B cell (primary cell): ENCODE measurements around the gene MUC13. TPM values are rescaled to one million over a fixed set of nuclear protein-coding genes. Genes with fewer than 3 reads are reported as not detected.

Experiments used
- ATAC-seq: fragments of 200-7000 bp; cut with Tn5 transposase; one replicate; pipeline ENCODE4 v1.10.0; 2021; ENCODE audit warnings: low read depth, mild to moderate bottlenecking, moderate number of reproducible peaks, moderate library complexity
- CTCF ChIA-PET: fragments of 350-600 bp; sonication (Branson Sonifier 250); formaldehyde crosslinking; loops from one replicate; lab custom pipeline; 2021; ENCODE audit warnings: antibody characterized with exemption, inconsistent platforms; lab: Charles Lee
- POLR2A ChIA-PET: fragments of 350-600 bp; sonication (Branson Sonifier 250); formaldehyde crosslinking; loops from one replicate; lab custom pipeline; 2021; ENCODE audit warnings: antibody characterized with exemption; lab: Charles Lee
- DNase-seq: peaks from one replicate; pipeline ENCODE4 v3.0.0; 2013
- H2AFZ ChIP-seq: 2 replicates; pipeline ENCODE4 v1.6.1; 2012; ENCODE audit warnings: mild to moderate bottlenecking, low read depth, low read length; ENCODE audit not compliant: insufficient read depth, poor library complexity, severe bottlenecking
- H3K27ac ChIP-seq, 2 donors: 1 replicate in 1 of 2; 2 replicates in 1 of 2; pipeline ENCODE4 v1.5.1; 2012 to 2013; ENCODE audit warnings: low read length in 2 of 2, mild to moderate bottlenecking in 2 of 2, moderate library complexity in 1 of 2
- H3K27me3 ChIP-seq, 4 experiments: fragments of 200-600 bp in 1 of 4; sonication (generic) in 1 of 4; replicated peaks in 1 of 4; 1 replicate in 2 of 4; 2 replicates in 2 of 4; pipeline versions ENCODE4 v1.6.1 to v1.7.0; 2013 to 2016; ENCODE audit warnings: low read length in 3 of 4, mild to moderate bottlenecking in 2 of 4, mixed read lengths in 1 of 4, moderate library complexity in 1 of 4; ENCODE audit not compliant: insufficient read depth in 4 of 4, control insufficient read depth in 3 of 4; ENCODE audit errors: control extremely low read depth in 1 of 4
- H3K36me3 ChIP-seq, 2 experiments: replicated peaks in 1 of 2; 1 replicate in 1 of 2; 2 replicates in 1 of 2; pipeline versions ENCODE4 v1.6.1 to v1.7.1; 2013; ENCODE audit warnings: low read length in 1 of 2; ENCODE audit not compliant: insufficient read depth in 2 of 2, control insufficient read depth in 1 of 2; ENCODE audit errors: control extremely low read depth in 1 of 2, extremely low read depth in 1 of 2
- H3K4me1 ChIP-seq, 2 donors: fragments of 200-600 bp in 1 of 2; sonication (generic) in 1 of 2; 1 replicate in 1 of 2; 2 replicates in 1 of 2; pipeline versions ENCODE4 v1.5.1 to v1.6.1; 2013 to 2017; ENCODE audit warnings: low read length in 2 of 2; ENCODE audit not compliant: control insufficient read depth in 2 of 2, insufficient read depth in 2 of 2
- H3K4me2 ChIP-seq: replicated peaks from 2 replicates; pipeline ENCODE3; 2012; ENCODE audit warnings: mild to moderate bottlenecking, low read depth, low read length; ENCODE audit not compliant: poor library complexity, severe bottlenecking
- H3K4me3 ChIP-seq, 5 experiments: fragments of 200-600 bp in 1 of 5; sonication (generic) in 1 of 5; 1 replicate in 3 of 5; 2 replicates in 2 of 5; pipeline versions ENCODE4 v1.5.1 to v1.7.0; 2011 to 2016; ENCODE audit warnings: low read length in 4 of 5, mild to moderate bottlenecking in 4 of 5, low read depth in 2 of 5, control low read depth in 1 of 5, moderate library complexity in 1 of 5; ENCODE audit not compliant: insufficient read depth in 1 of 5; ENCODE audit errors: control extremely low read depth in 1 of 5, extremely low read depth in 1 of 5
- H3K79me2 ChIP-seq: fragments of 200-600 bp; sonication (generic); one replicate; pipeline ENCODE4 v1.6.0; 2016; ENCODE audit warnings: low read length; ENCODE audit not compliant: control insufficient read depth, insufficient read depth
- H3K9ac ChIP-seq: fragments of 200-600 bp; sonication (generic); 2 replicates; pipeline ENCODE4 v1.6.1; 2017; ENCODE audit warnings: mild to moderate bottlenecking, low read length, moderate library complexity
- H3K9me3 ChIP-seq, 3 donors: one replicate each; pipeline versions ENCODE4 v1.6.1 to v1.7.1; 2013; ENCODE audit warnings: low read length in 2 of 3; ENCODE audit not compliant: control insufficient read depth in 2 of 3, insufficient read depth in 1 of 3; ENCODE audit errors: control extremely low read depth in 1 of 3
- H4K20me1 ChIP-seq: 2 replicates; pipeline ENCODE4 v1.6.0; 2012; ENCODE audit warnings: mild to moderate bottlenecking, low read length; ENCODE audit not compliant: insufficient read depth, control insufficient read depth, poor library complexity, severe bottlenecking
- H3K27ac Mint-ChIP-seq: one replicate; pipeline ENCODE4 v1.8.0; 2021; ENCODE audit warnings: mixed read lengths
- H3K27me3 Mint-ChIP-seq: one replicate; pipeline ENCODE4 v1.8.0; 2021; ENCODE audit warnings: mixed read lengths
- H3K4me1 Mint-ChIP-seq: one replicate; pipeline ENCODE4 v1.8.0; 2021; ENCODE audit warnings: mixed read lengths
- H3K4me3 Mint-ChIP-seq: one replicate; pipeline ENCODE4 v1.8.0; 2021; ENCODE audit warnings: mixed read lengths
- H3K9me3 Mint-ChIP-seq: one replicate; pipeline ENCODE4 v1.8.0; 2022; ENCODE audit warnings: mixed read lengths; ENCODE audit not compliant: insufficient read depth
- EZH2 ChIP-seq: IDR thresholded peaks from 2 replicates; pipeline ENCODE4 v1.6.1; 2012; ENCODE audit warnings: borderline replicate concordance, low read depth, mild to moderate bottlenecking, moderate library complexity, low read length; ENCODE audit not compliant: insufficient read depth, poor library complexity, severe bottlenecking
- WGBS: methylation state at CpG from one replicate; pipeline ENCODE4 v1.1.5; 2013; ENCODE audit warnings: missing lambda C conversion rate; ENCODE audit not compliant: insufficient coverage; 5-methylcytosine and 5-hydroxymethylcytosine counted together
- intact Hi-C: fragments of 100-400 bp; cut with micrococcal nuclease; formaldehyde crosslinking; loops from one replicate; pipeline ENCODE4 v1.10.0; 2022
- polyA plus RNA-seq: library from polyadenylated mRNA; depleted of rRNA; stranded (reverse); fragments of >200 nt; gene quantifications from 2 replicates; pipeline ENCODE4 v1.2.3, GENCODE V29; 2012
- total RNA-seq, 2 donors: library from RNA; stranded (reverse); fragments of 120-200 nt in 1 of 2; gene quantifications; 1 replicate in 1 of 2; 2 replicates in 1 of 2; pipeline versions ENCODE4 v1.2.3 to v1.2.4, GENCODE V29; 2013 to 2022
- TF ChIP-seq, protein P1 (sequence below): fragments of 200-600 bp; IDR thresholded peaks from one replicate; pipeline ENCODE4 v1.8.0; 2022; ENCODE audit warnings: antibody characterized with exemption, mild to moderate bottlenecking

Gene MUC13
- total and polyA plus RNA-seq, 2 donors (not counting 1 experiment from before 2014, with no cell fraction given), result not detected

DNA sequence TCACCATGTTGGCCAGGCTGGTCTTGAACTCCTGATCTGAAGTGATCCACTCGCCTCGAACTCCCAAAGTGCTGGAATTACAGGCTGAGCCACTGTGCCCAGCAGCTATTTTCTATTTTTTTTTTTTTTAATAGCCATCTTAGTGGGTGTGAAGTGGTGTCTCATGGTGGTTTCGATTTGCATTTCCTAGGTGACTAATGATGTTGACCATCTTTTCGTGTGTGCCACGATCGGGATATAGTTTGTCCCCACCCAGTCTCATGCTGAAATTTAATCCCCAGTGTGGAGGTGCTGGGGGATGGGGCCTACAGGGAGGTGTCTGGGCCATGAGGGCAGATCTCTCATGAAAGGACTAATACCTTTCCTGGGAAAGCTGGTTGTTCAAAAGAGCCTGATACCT lies 41.8 kb upstream of the MUC13 start:
- Histone ChIP-seq H3K9me3 (no peaks in the 10 kb centered on the region), H3K36me3 (peaks cover 0 to 9% of the 10 kb centered on the region in 2 experiments), H3K27me3 (no peaks in the 10 kb centered on the region), H4K20me1 (no peaks in the 10 kb centered on the region), H3K4me2 (no peak overlapping the region), H3K79me2 (no peaks in the 10 kb centered on the region), H3K9ac (no peak overlapping the region), H3K4me3 (no peak overlapping the region), H3K27ac (no peak overlapping the region), H3K4me1 (no peaks in the 10 kb centered on the region), H2AFZ (no peak overlapping the region)
- ATAC-seq (no peak), DNase-seq (no peak)
- H3K27me3 Mint-ChIP-seq, result no peaks in the 10 kb centered on the region
- 100% methylated on average over 1 of the region's 6 CpGs for WGBS
- no peaks in the 10 kb centered on the region for H3K9me3 Mint-ChIP-seq
- intact Hi-C loops, result no loop called here
- ChIA-PET CTCF (no interaction called here), POLR2A (no interaction called here)
- H3K4me3 Mint-ChIP-seq, result no peak overlapping the region
- H3K27ac Mint-ChIP-seq, result no peak overlapping the region
- H3K4me1 Mint-ChIP-seq, result no peaks in the 10 kb centered on the region
- TF ChIP-seq, protein P1, sequence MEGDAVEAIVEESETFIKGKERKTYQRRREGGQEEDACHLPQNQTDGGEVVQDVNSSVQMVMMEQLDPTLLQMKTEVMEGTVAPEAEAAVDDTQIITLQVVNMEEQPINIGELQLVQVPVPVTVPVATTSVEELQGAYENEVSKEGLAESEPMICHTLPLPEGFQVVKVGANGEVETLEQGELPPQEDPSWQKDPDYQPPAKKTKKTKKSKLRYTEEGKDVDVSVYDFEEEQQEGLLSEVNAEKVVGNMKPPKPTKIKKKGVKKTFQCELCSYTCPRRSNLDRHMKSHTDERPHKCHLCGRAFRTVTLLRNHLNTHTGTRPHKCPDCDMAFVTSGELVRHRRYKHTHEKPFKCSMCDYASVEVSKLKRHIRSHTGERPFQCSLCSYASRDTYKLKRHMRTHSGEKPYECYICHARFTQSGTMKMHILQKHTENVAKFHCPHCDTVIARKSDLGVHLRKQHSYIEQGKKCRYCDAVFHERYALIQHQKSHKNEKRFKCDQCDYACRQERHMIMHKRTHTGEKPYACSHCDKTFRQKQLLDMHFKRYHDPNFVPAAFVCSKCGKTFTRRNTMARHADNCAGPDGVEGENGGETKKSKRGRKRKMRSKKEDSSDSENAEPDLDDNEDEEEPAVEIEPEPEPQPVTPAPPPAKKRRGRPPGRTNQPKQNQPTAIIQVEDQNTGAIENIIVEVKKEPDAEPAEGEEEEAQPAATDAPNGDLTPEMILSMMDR, result no peak
- TF ChIP-seq EZH2, result no peak

DNA sequence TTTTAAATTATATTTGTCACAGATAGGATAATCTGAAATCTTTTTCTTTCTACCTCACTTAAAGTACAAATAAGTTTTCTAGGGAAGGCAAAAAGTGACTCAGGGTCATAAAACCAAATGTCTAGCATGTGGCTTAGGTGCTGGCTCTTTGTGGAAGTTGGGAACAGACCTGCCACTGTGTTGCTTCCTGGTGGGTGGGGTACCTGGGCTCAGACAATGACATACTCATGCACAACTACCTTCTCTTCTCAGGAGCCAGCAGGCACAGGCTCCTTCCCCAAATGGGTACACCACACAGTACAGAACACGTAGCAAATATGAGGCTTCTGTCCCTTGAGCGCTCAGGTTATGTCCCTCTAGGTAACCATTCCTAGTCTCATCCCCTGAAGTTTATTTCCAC lies 40.1 kb upstream of the MUC13 start:
- H3K27ac Mint-ChIP-seq, result no peak overlapping the region
- no peak overlapping the region for H3K9ac ChIP-seq
- no peak overlapping the region for H3K27ac ChIP-seq
- no peak overlapping the region for H3K4me3 ChIP-seq
- no peaks in the 10 kb centered on the region for H3K4me1 ChIP-seq
- WGBS, result no CpG with 5 or more reads among the region's 2 CpGs
- no peaks in the 10 kb centered on the region for H3K9me3 ChIP-seq
- H3K36me3 ChIP-seq, result peaks cover 0 to 14% of the 10 kb centered on the region in 2 experiments
- ChIA-PET CTCF (no interaction called here), POLR2A (no interaction called here)
- no peak overlapping the region for H3K4me3 Mint-ChIP-seq
- no peaks in the 10 kb centered on the region for H3K4me1 Mint-ChIP-seq
- no peaks in the 10 kb centered on the region for H3K27me3 ChIP-seq
- TF ChIP-seq, protein P1, result no peak
- no peak for TF ChIP-seq EZH2
- H3K27me3 Mint-ChIP-seq, result no peaks in the 10 kb centered on the region
- H3K79me2 ChIP-seq, result no peaks in the 10 kb centered on the region
- H3K9me3 Mint-ChIP-seq, result no peaks in the 10 kb centered on the region
- ATAC-seq, result no peak
- H3K4me2 ChIP-seq, result no peak overlapping the region
- intact Hi-C loops, result no loop called here
- no peak for DNase-seq
- H2AFZ ChIP-seq, result no peak overlapping the region
- H4K20me1 ChIP-seq, result no peaks in the 10 kb centered on the region
